HepG2 (cell line): Measurements from ENCODE around the gene PRKAR1A. TPM values are rescaled to one million over a fixed set of nuclear protein-coding genes. Genes with fewer than 3 reads are reported as not detected.
A peak's percentile ranks its signal among the peaks of the same experiment; 100 is the strongest.

Experiments
- AKAP8 ChIP-seq: sonication (generic); formaldehyde crosslinking; IDR thresholded peaks from 2 replicates; pipeline ENCODE4 v1.5.1; 2020; ENCODE audit warnings: mild to moderate bottlenecking, missing genetic modification reagents
- CREM ChIP-seq, 2 experiments: sonication (generic) in 1 of 2; formaldehyde crosslinking in 1 of 2; IDR thresholded peaks; 2 replicates each; pipeline versions ENCODE4 v1.4.0 to v1.6.1; 2016 to 2020; ENCODE audit warnings: antibody characterized with exemption in 1 of 2, mild to moderate bottlenecking in 1 of 2, missing genetic modification reagents in 1 of 2
- FOXK2 ChIP-seq: fragments of 450-650 bp; IDR thresholded peaks from 2 replicates; pipeline ENCODE4 v1.6.1; 2016
- FOXP1 ChIP-seq, 2 experiments: fragments of 450-650 bp in 1 of 2; IDR thresholded peaks; 2 replicates each; pipeline ENCODE4 v1.6.1; 2017 to 2018; ENCODE audit warnings: antibody characterized with exemption in 1 of 2
- HNF4A ChIP-seq: sonication (generic); formaldehyde crosslinking; IDR thresholded peaks from 2 replicates; pipeline ENCODE4 v1.4.0; 2020; ENCODE audit warnings: missing genetic modification reagents
- ISL2 ChIP-seq: sonication (generic); formaldehyde crosslinking; IDR thresholded peaks from 2 replicates; pipeline ENCODE4 v1.5.0; 2020; ENCODE audit warnings: missing genetic modification reagents
- KDM5A ChIP-seq: fragments of 200-600 bp; sonication (generic); IDR thresholded peaks from 2 replicates; pipeline ENCODE4 v1.7.0; 2018; ENCODE audit warnings: antibody characterized with exemption, mild to moderate bottlenecking, low read length, borderline replicate concordance
- SMAD3 ChIP-seq: sonication (generic); formaldehyde crosslinking; IDR thresholded peaks from 2 replicates; pipeline ENCODE4 v1.4.0; 2020; ENCODE audit warnings: missing genetic modification reagents
- SP4 ChIP-seq: sonication (generic); formaldehyde crosslinking; IDR thresholded peaks from 2 replicates; pipeline ENCODE4 v1.8.1; 2023; ENCODE audit warnings: mild to moderate bottlenecking, missing genetic modification reagents
- TEF ChIP-seq: sonication (generic); formaldehyde crosslinking; IDR thresholded peaks from 2 replicates; pipeline ENCODE4 v1.5.0; 2020; ENCODE audit warnings: missing genetic modification reagents
- THAP9 ChIP-seq: sonication (generic); formaldehyde crosslinking; IDR thresholded peaks from 2 replicates; pipeline ENCODE4; 2020; ENCODE audit warnings: missing genetic modification reagents, mild to moderate bottlenecking, borderline replicate concordance
- ZBTB2 ChIP-seq: sonication (generic); formaldehyde crosslinking; IDR thresholded peaks from 2 replicates; pipeline ENCODE4 v1.8.0; 2022; ENCODE audit warnings: low read depth, missing genetic modification reagents
- ZFP36L2 ChIP-seq: sonication (generic); formaldehyde crosslinking; IDR thresholded peaks from 2 replicates; pipeline ENCODE4 v1.4.0; 2020; ENCODE audit warnings: missing genetic modification reagents
- ZHX2 ChIP-seq, 2 experiments: sonication (generic) in 1 of 2; formaldehyde crosslinking in 1 of 2; IDR thresholded peaks; 2 replicates each; pipeline versions ENCODE4 v1.6.1 to v1.9.0; 2014 to 2022; ENCODE audit warnings: antibody characterized with exemption in 1 of 2, borderline replicate concordance in 1 of 2, inconsistent platforms in 1 of 2, low read depth in 1 of 2, missing genetic modification reagents in 1 of 2
- ZNF10 ChIP-seq: sonication (generic); formaldehyde crosslinking; IDR thresholded peaks from 2 replicates; pipeline ENCODE4 v1.4.0; 2020; ENCODE audit warnings: mild to moderate bottlenecking, low read depth, missing genetic modification reagents, borderline replicate concordance
- ZNF138 ChIP-seq: sonication (generic); formaldehyde crosslinking; IDR thresholded peaks from 2 replicates; pipeline ENCODE4 v1.5.0; 2020; ENCODE audit warnings: mild to moderate bottlenecking, low read depth, missing genetic modification reagents
- ZNF557 ChIP-seq: sonication (generic); formaldehyde crosslinking; IDR thresholded peaks from 2 replicates; pipeline ENCODE4 v1.4.0; 2020; ENCODE audit warnings: missing genetic modification reagents
- polyA plus RNA-seq, 8 experiments: library from polyadenylated mRNA; depleted of rRNA in 3 of 8; stranded (reverse) in 7 of 8; unstranded in 1 of 8; fragments of >200 nt; fragmentation: Illumina TruSeq in 4 of 8; extraction: Trizol in 4 of 8; gene quantifications; 2 replicates each; pipeline versions ENCODE4 v1.2.1 to v1.2.3, GENCODE V29; 2011 to 2016; ENCODE audit warnings: low read depth in 4 of 8, missing spikeins in 1 of 8, mixed read lengths in 1 of 8; ENCODE audit not compliant: insufficient read depth in 1 of 8
- total RNA-seq, 5 experiments: library from RNA; depleted of rRNA; stranded (reverse); fragments of >200 nt; fragmentation: Illumina TruSeq; extraction: Trizol; gene quantifications; 2 replicates each; pipeline ENCODE4 v1.2.3, GENCODE V29; 2016; ENCODE audit warnings: low read depth in 1 of 5

Gene PRKAR1A
- total and polyA plus RNA-seq, 2 of the 13 experiments (the other 11 are each of a cell fraction or from before 2014, with no cell fraction given): 265 to 266 TPM

GRCh38 chr17:68600067-68600930 is 88.1 kb downstream of the PRKAR1A start (continued):
- TF ChIP-seq FOXK2: no peak
- TF ChIP-seq SP4 (CRISPR knock-in tag): peak; percentile 32; the same call in 1 of the 2 replicates
- TF ChIP-seq KDM5A: no peak
- TF ChIP-seq SMAD3 (CRISPR knock-in tag): 0 out of 2 replicates have a peak, but pooled peaks have one; percentile 60
- TF ChIP-seq THAP9 (CRISPR knock-in tag): peak; percentile 54; the same call in 1 of the 2 replicates
- no peak; the same call in 1 of the 2 replicates for TF ChIP-seq ZNF138 (CRISPR knock-in tag)
- no peak for TF ChIP-seq ZHX2 (IDR thresholded peaks at IDR 0.05; ENCODE audit: low read depth)
- TF ChIP-seq ZHX2 (CRISPR knock-in tag; IDR thresholded peaks at IDR 0.05; ENCODE audit: borderline replicate concordance): 0 out of 2 replicates have a peak, but pooled peaks have one; percentile 67
- TF ChIP-seq ZBTB2 (CRISPR knock-in tag): 0 out of 2 replicates have a peak, but pooled peaks have one; percentile 39
- no peak for TF ChIP-seq CREM (IDR thresholded peaks at IDR 0.05)
- no peak; the same call in 1 of the 2 replicates for TF ChIP-seq CREM (CRISPR knock-in tag; IDR thresholded peaks at IDR 0.05)
- peak; percentile 68; the same call in 1 of the 2 replicates for TF ChIP-seq ISL2 (CRISPR knock-in tag)
- no peak; the same call in 1 of the 2 replicates for TF ChIP-seq HNF4A (CRISPR knock-in tag)
- TF ChIP-seq FOXP1 (IDR thresholded peaks at IDR 0.05): no peak
- no peak for TF ChIP-seq FOXP1 (CRISPR knock-in tag; IDR thresholded peaks at IDR 0.05)
- no peak for TF ChIP-seq ZNF557 (CRISPR knock-in tag)
- TF ChIP-seq ZFP36L2 (CRISPR knock-in tag): no peak
- TF ChIP-seq ZNF10 (CRISPR knock-in tag): no peak
- peak; percentile 54; the same call in 1 of the 2 replicates for TF ChIP-seq TEF (CRISPR knock-in tag)
- no peak for TF ChIP-seq AKAP8 (CRISPR knock-in tag)
